Fibroblast of villous mesenchyme (primary cell): ENCODE data around the gene ELP4. TPM values are rescaled to one million over a fixed set of nuclear protein-coding genes. Genes with fewer than 3 reads are reported as not detected.

Experiments
- DNase-seq: peaks from one replicate; pipeline ENCODE4 v3.0.0-alpha.2; 2010; ENCODE audit warnings: low read depth
- H3K4me3 ChIP-seq: 2 replicates; pipeline ENCODE4 v1.5.1; 2011; ENCODE audit warnings: low read depth, mild to moderate bottlenecking, low read length
- CTCF ChIP-seq: IDR thresholded peaks from 2 replicates; pipeline ENCODE4 v1.5.1; 2012; ENCODE audit warnings: low read depth, mild to moderate bottlenecking, low read length; ENCODE audit not compliant: insufficient read depth
- total RNA-seq: library from RNA; depleted of rRNA; stranded (reverse); fragments of >200 nt; gene quantifications from 2 replicates; pipeline ENCODE4 v1.2.3, GENCODE V29; 2012

The ELP4 gene, protein sequence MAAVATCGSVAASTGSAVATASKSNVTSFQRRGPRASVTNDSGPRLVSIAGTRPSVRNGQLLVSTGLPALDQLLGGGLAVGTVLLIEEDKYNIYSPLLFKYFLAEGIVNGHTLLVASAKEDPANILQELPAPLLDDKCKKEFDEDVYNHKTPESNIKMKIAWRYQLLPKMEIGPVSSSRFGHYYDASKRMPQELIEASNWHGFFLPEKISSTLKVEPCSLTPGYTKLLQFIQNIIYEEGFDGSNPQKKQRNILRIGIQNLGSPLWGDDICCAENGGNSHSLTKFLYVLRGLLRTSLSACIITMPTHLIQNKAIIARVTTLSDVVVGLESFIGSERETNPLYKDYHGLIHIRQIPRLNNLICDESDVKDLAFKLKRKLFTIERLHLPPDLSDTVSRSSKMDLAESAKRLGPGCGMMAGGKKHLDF
- total RNA-seq, result 17.4 and 19.0 TPM in 2 replicates

- TF ChIP-seq CTCF, result no peak
- peak within 1 kb of the TSS; percentile 97 for H3K4me3 ChIP-seq
- DNase-seq, result peak; percentile 97
Observed at GRCh38 chr11:31509429-31510345, at the start of gene ELP4, which contains the start of gene IMMP1L. ELP4 (plus strand) TSS chr11:31509767; CDS start chr11:31509785, 18 bp downstream. IMMP1L (minus strand) TSS chr11:31509622; CDS start chr11:31463276, 46,346 bp downstream.

DNA sequence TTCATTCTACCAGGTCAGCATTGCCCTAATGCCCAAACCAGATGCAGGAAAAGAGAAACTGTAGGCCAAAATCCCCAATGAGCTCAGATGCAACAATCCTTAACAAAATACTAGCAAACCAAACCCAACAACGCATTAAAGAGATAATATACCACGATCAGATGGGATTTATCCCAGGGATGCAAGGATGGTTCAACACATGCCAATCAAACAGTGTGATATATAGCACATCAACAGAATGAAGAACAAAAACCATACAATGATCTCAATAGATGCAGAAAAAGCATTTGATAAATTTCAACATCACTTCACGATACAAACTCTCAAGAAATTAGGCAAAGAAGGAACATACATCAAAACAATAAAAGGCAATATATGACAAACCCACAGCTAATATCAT is 45.1 kb upstream of the ELP4 start:
- TF ChIP-seq CTCF, result no peak
- DNase-seq, result no peak
- H3K4me3 ChIP-seq, result no peak overlapping the region

- TF ChIP-seq CTCF, result no peak
- no peak overlapping the region for H3K4me3 ChIP-seq
- DNase-seq, result no peak
Observed at GRCh38 chr11:31474083-31474482, 35.5 kb upstream of the ELP4 start.

DNA sequence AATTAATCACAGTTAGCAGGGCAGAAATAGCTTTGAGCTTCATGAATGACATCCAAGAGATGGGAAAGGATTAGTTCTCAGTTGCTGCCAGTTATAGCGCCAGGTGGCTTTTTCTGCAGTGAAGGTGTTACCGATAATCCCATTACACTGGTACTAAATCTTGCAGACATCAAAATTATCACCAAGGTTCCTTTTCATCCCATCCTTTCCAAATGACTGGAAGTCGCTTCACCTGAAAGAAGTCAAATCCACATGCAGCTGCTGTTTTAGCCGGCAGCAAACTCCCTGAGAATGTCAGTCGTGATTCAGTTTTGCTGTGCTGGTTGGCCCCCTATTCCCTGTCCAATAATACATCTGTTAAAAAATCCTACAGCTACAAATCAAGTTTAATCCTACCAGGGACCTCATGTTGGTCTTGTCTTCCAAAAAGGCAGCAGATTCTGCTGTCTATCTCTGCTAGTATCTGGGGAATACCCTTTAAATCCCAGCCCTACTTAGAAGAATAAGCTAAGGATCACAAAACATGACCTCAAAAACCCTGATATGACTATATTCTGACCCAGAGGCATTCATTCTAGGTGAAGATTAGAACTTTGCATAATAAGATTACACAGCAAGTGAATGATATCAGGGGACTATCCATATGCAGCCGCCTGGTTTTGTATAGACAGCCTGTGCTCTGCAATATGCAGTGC is 31.9 kb upstream of the ELP4 start:
- no peak overlapping the region for H3K4me3 ChIP-seq
- DNase-seq, result no peak
- no peak for TF ChIP-seq CTCF

DNA sequence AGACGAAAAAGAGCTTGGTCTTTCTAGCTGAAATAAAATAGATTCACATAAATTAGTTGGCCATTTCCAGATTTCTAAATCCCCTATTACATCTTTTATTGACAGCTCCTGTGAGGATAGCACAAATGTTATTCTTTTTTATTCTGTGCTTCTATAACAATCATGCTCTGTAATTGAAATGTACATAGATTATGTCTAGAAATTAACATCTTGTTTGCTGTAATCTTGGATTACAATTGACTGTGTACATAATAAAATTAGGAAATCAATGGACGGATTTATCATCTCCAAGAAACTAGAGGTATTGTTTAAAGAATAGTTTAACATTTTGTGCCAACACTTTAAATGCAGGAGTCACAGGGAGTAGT is 31.4 kb upstream of the ELP4 start:
- no peak overlapping the region for H3K4me3 ChIP-seq
- DNase-seq, result no peak
- TF ChIP-seq CTCF, result no peak

- TF ChIP-seq CTCF, result no peak
- no peak overlapping the region for H3K4me3 ChIP-seq
- no peak for DNase-seq
Observed at GRCh38 chr11:31479066-31479465, 30.5 kb upstream of the ELP4 start.
